ENCODE results near the gene TIFAB. TPM values are rescaled to one million over a fixed set of nuclear protein-coding genes. Genes with fewer than 3 reads are reported as not detected.

The TIFAB gene
- total RNA-seq, 2 experiments from 2014 or later, result 0.11 TPM; not detected in 1

GRCh38 chr5:135494196-135494595, 42.0 kb upstream of the TIFAB start:
- POLR2A ChIA-PET, result no interaction called here

GRCh38 chr5:135493406-135494180, 41.4 kb upstream of the TIFAB start:
- Mint-ChIP-seq H3K27ac (no peak overlapping the region), H3K4me3 (no peak overlapping the region), H3K4me1 (ENCODE audit: low read depth) (peaks cover 8% of the 10 kb centered on the region), H3K36me3 (ENCODE audit: low read depth) (no peaks in the 10 kb centered on the region), H3K27me3 (peaks cover 73% of the 10 kb centered on the region), H3K9me3 (no peaks in the 10 kb centered on the region)
- no peak for ATAC-seq (ENCODE audit: poor library complexity)
- TF ChIP-seq CTCF (IDR thresholded peaks at IDR 0.05), result no peak
- Histone ChIP-seq H3K4me3 (ENCODE audit: low read length) (no peak overlapping the region), H3K4me1 (ENCODE audit: insufficient read depth, low read length) (peaks cover 9% of the 10 kb centered on the region), H3K27me3 (ENCODE audit: control insufficient read depth in 1 of 2, insufficient read depth in 2 of 2, low read length in 2 of 2) (peaks cover 46 to 53% of the 10 kb centered on the region in 2 experiments), H3K27ac (ENCODE audit: low read depth in 1 of 2, low read length in 2 of 2) (no peak overlapping the region), H3K9me3 (ENCODE audit: control insufficient read depth in 1 of 2, insufficient read depth in 1 of 2, low read length in 2 of 2) (peaks cover 0 to 16% of the 10 kb centered on the region in 2 experiments), H3K36me3 (ENCODE audit: insufficient read depth, low read length) (no peaks in the 10 kb centered on the region)
- peak in 2 of 14 experiments; percentile 12 to 39 for DNase-seq
- intact Hi-C loops (cut with DNase I, micrococcal nuclease), result no loop called here
- ChIA-PET CTCF (no interaction called here), POLR2A (no interaction called here)

More at GRCh38 chr5:135494196-135494595, 42.0 kb upstream of the TIFAB start:
- H3K27ac Mint-ChIP-seq, result no peak overlapping the region
- peaks cover 74% of the 10 kb centered on the region for H3K27me3 Mint-ChIP-seq
- Histone ChIP-seq H3K27ac (ENCODE audit: low read depth in 1 of 2, low read length in 2 of 2) (no peak overlapping the region), H3K27me3 (ENCODE audit: control insufficient read depth in 1 of 2, insufficient read depth in 2 of 2, low read length in 2 of 2) (peaks cover 40 to 47% of the 10 kb centered on the region in 2 experiments), H3K9me3 (ENCODE audit: control insufficient read depth in 1 of 2, insufficient read depth in 1 of 2, low read length in 2 of 2) (peaks cover 0 to 10% of the 10 kb centered on the region in 2 experiments), H3K4me3 (ENCODE audit: low read length) (no peak overlapping the region), H3K4me1 (ENCODE audit: insufficient read depth, low read length) (peaks cover 9% of the 10 kb centered on the region), H3K36me3 (ENCODE audit: insufficient read depth, low read length) (no peaks in the 10 kb centered on the region)
- no peak for DNase-seq
- intact Hi-C loops (cut with DNase I, micrococcal nuclease), result no loop called here
- H3K4me1 Mint-ChIP-seq (ENCODE audit: low read depth), result peaks cover 7% of the 10 kb centered on the region
- TF ChIP-seq CTCF (IDR thresholded peaks at IDR 0.05), result no peak
- ATAC-seq (ENCODE audit: poor library complexity), result no peak
- H3K36me3 Mint-ChIP-seq (ENCODE audit: low read depth), result no peaks in the 10 kb centered on the region
- H3K9me3 Mint-ChIP-seq, result no peaks in the 10 kb centered on the region
- no peak overlapping the region for H3K4me3 Mint-ChIP-seq
- CTCF ChIA-PET, result no interaction called here

GRCh38 chr5:135492319-135492626, 40.1 kb upstream of the TIFAB start:
- no peak overlapping the region for H3K4me3 Mint-ChIP-seq
- H3K36me3 Mint-ChIP-seq (ENCODE audit: low read depth), result no peaks in the 10 kb centered on the region
- CTCF ChIA-PET, result no interaction called here
- Histone ChIP-seq H3K4me1 (ENCODE audit: insufficient read depth, low read length) (peaks cover 9% of the 10 kb centered on the region), H3K36me3 (ENCODE audit: insufficient read depth, low read length) (no peaks in the 10 kb centered on the region), H3K27ac (ENCODE audit: low read depth in 1 of 2, low read length in 2 of 2) (no peak overlapping the region), H3K27me3 (ENCODE audit: control insufficient read depth in 1 of 2, insufficient read depth in 2 of 2, low read length in 2 of 2) (peaks cover 55 to 66% of the 10 kb centered on the region in 2 experiments), H3K4me3 (ENCODE audit: low read length) (no peak overlapping the region), H3K9me3 (ENCODE audit: control insufficient read depth in 1 of 2, insufficient read depth in 1 of 2, low read length in 2 of 2) (peaks cover 0 to 19% of the 10 kb centered on the region in 2 experiments)
- ATAC-seq (ENCODE audit: poor library complexity), result no peak
- no peak overlapping the region for H3K27ac Mint-ChIP-seq
- H3K9me3 Mint-ChIP-seq, result no peaks in the 10 kb centered on the region
- H3K4me1 Mint-ChIP-seq (ENCODE audit: low read depth), result peaks cover 13% of the 10 kb centered on the region
- POLR2A ChIA-PET, result no interaction called here
- no peak for DNase-seq
- no peak for TF ChIP-seq CTCF (IDR thresholded peaks at IDR 0.05)
- peaks cover 80% of the 10 kb centered on the region for H3K27me3 Mint-ChIP-seq
- intact Hi-C loops (cut with DNase I, micrococcal nuclease), result no loop called here
